Measurements from ENCODE around the gene GADD45GIP1.

GADD45GIP1 gene

GRCh38 chr19:12949363-12950283 is 7.4 kb downstream of the GADD45GIP1 start:
- no peak for TF ChIP-seq CTCF (IDR thresholded peaks at IDR 0.05; ENCODE audit: low read depth, low read length)
- DNase-seq = no peak
- peaks cover 23% of the 10 kb centered on the region for H3K4me1 ChIP-seq
- H3K36me3 ChIP-seq = peaks cover 80% of the 10 kb centered on the region
- H3K4me3 ChIP-seq (ENCODE audit: low read depth, low read length) = no peak overlapping the region
- no peaks in the 10 kb centered on the region for H3K27me3 ChIP-seq
- no peaks in the 10 kb centered on the region for H3K9me3 ChIP-seq

GRCh38 chr19:12948612-12949362 is 8.2 kb downstream of the GADD45GIP1 start:
- DNase-seq = no peak
- TF ChIP-seq CTCF (IDR thresholded peaks at IDR 0.05; ENCODE audit: low read depth, low read length) = no peak
- no peak overlapping the region for H3K4me3 ChIP-seq (ENCODE audit: low read depth, low read length)
- no peaks in the 10 kb centered on the region for H3K9me3 ChIP-seq
- peaks cover 15% of the 10 kb centered on the region for H3K4me1 ChIP-seq
- H3K27me3 ChIP-seq = no peaks in the 10 kb centered on the region
- peaks cover 77% of the 10 kb centered on the region for H3K36me3 ChIP-seq

GRCh38 chr19:12947702-12948611 is 9.1 kb downstream of the GADD45GIP1 start:
- H3K4me3 ChIP-seq (ENCODE audit: low read depth, low read length) = no peak overlapping the region
- H3K9me3 ChIP-seq = no peaks in the 10 kb centered on the region
- TF ChIP-seq CTCF (IDR thresholded peaks at IDR 0.05; ENCODE audit: low read depth, low read length) = no peak
- peaks cover 81% of the 10 kb centered on the region for H3K36me3 ChIP-seq
- DNase-seq = no peak
- no peaks in the 10 kb centered on the region for H3K27me3 ChIP-seq
- peaks cover 9% of the 10 kb centered on the region; the same call in 1 of the 2 replicates for H3K4me1 ChIP-seq

- no peak for DNase-seq
- no peaks in the 10 kb centered on the region for H3K27me3 ChIP-seq
- H3K36me3 ChIP-seq = peaks cover 81% of the 10 kb centered on the region
- peak overlapping the region; percentile 82 for H3K4me3 ChIP-seq (ENCODE audit: low read depth, low read length)
- no peaks in the 10 kb centered on the region for H3K9me3 ChIP-seq
- no peaks in the 10 kb centered on the region for H3K4me1 ChIP-seq
- no peak for TF ChIP-seq CTCF (IDR thresholded peaks at IDR 0.05; ENCODE audit: low read depth, low read length)
These were observed 10.1 kb downstream of the GADD45GIP1 start for GRCh38 chr19:12946731-12947496.

- DNase-seq = peak; percentile 67
- H3K4me3 ChIP-seq (ENCODE audit: low read depth, low read length) = peak overlapping the region; percentile 82
- peaks cover 81% of the 10 kb centered on the region for H3K36me3 ChIP-seq
- TF ChIP-seq CTCF (IDR thresholded peaks at IDR 0.05; ENCODE audit: low read depth, low read length) = no peak
- H3K9me3 ChIP-seq = no peaks in the 10 kb centered on the region
- no peaks in the 10 kb centered on the region for H3K4me1 ChIP-seq
- no peaks in the 10 kb centered on the region for H3K27me3 ChIP-seq
These were observed 10.8 kb downstream of the GADD45GIP1 start for GRCh38 chr19:12946092-12946721.

Data from BE2C (cell line).